GM12891 (cell line): ENCODE data around the gene ARHGEF39.

Experiments
- DNase-seq: peaks from one replicate; pipeline ENCODE4 v3.0.0; 2011; ENCODE audit warnings: low spot score; ENCODE audit not compliant: insufficient read length
- FAIRE-seq: peaks from 2 replicates; lab custom pipeline; 2011; peaks lifted over from hg19 to GRCh38; lab: Jason Lieb, UNC
- PAX5 ChIP-seq: IDR thresholded peaks from 2 replicates; pipeline ENCODE4 v1.6.1; 2011; ENCODE audit warnings: low read length, moderate library complexity, mild to moderate bottlenecking; ENCODE audit not compliant: insufficient read depth, severe bottlenecking
- POLR2A ChIP-seq: IDR thresholded peaks from 2 replicates; pipeline ENCODE4 v1.6.1; 2011; ENCODE audit warnings: low read depth, low read length, control low read depth
- POLR2AphosphoS5 ChIP-seq: IDR thresholded peaks from 2 replicates; pipeline ENCODE4 v1.6.1; 2011; ENCODE audit warnings: low read depth, low read length, control low read depth
- POU2F2 ChIP-seq: IDR thresholded peaks from 2 replicates; pipeline ENCODE4 v1.6.1; 2011; ENCODE audit warnings: low read depth, mild to moderate bottlenecking, control low read depth, low read length, moderate library complexity
- SPI1 ChIP-seq: IDR thresholded peaks from 2 replicates; pipeline ENCODE4 v1.6.1; 2011; ENCODE audit warnings: low read depth, low read length, control low read depth
- TAF1 ChIP-seq: IDR thresholded peaks from 2 replicates; pipeline ENCODE4 v1.6.1; 2011; ENCODE audit warnings: low read depth, low read length, control low read depth

ARHGEF39 gene

DNA sequence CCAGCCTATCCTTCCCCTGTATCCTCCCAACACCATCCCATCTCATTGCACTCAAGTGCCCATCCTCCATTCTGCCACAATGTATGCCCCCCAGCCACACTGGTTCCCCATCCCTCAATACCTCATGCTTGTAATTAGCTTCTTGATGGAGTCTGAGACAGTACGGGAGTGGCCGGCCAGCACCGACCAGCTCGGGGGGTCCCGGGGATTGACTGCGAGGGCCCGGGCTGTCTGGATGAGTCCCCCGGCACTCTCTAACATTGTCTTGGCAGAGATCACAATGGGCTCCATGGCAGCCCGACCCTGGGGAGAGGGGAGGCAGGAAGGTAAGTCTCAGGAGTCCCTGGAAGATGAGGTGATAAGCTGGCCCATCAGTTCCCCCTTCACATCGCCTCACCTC lies 42.0 kb upstream of the ARHGEF39 start:
- FAIRE-seq = no peak
- TF ChIP-seq POLR2A (no peak), POLR2AphosphoS5 (no peak), POU2F2 (no peak), TAF1 (no peak), SPI1 (no peak), PAX5 (no peak)
- DNase-seq = no peak

DNA sequence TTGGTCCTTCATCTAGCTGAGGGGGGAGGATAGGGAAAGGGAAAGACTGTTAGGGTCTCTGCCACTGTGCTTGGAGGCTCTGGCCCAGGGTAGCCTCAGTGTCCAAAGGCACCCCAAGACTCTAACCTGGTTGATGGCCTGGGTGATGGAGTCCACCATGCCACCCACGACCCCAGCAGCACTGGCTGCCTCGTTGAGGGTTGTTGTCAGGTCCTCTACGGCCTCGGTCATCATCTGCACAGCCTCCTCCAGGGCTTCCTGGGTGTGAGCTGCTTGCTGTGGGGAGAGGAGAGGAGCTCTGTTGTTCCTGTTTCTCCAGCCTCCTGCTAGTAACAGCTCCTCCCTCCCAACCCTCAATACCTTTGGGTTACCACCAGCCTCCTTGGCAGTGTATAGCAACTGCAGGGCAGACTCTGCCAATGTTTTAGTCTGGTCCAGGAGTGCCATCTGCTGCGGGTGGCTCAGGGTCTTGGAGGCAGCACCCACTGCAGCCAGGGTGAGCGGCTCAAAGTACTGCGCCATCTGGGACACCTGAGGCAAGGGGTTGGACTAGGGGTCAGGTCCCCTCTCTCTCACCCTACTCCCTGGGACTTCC lies 40.9 kb upstream of the ARHGEF39 start:
- no peak for TF ChIP-seq POLR2A
- no peak for TF ChIP-seq POLR2AphosphoS5
- TF ChIP-seq SPI1 = no peak
- no peak for TF ChIP-seq POU2F2
- no peak for TF ChIP-seq TAF1
- no peak for TF ChIP-seq PAX5
- FAIRE-seq (no peak), DNase-seq (no peak)

DNA sequence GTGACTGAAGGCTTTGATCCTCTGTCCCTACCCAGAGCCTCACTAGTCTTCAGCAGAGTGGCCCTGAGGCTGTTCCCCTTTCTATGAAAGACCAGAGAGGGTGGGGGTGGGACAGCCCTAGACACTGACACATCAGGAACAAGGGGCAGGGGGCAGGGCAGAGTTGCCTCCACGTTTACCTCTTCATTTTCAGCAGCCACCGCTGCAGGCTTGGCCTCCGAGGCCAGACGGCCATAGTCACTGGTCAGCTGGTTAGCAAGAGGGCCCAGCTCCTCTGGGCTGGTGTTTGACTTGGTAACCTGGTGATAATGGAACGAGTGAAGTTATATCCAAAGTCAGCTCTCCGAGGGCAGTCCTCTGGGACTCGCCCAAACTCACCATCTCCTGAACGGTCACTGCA lies 40.4 kb upstream of the ARHGEF39 start:
- no peak for TF ChIP-seq POLR2A
- TF ChIP-seq PAX5 = no peak
- TF ChIP-seq SPI1 = no peak
- no peak for TF ChIP-seq TAF1
- no peak for TF ChIP-seq POLR2AphosphoS5
- TF ChIP-seq POU2F2 = no peak
- DNase-seq (no peak), FAIRE-seq (no peak)

DNA sequence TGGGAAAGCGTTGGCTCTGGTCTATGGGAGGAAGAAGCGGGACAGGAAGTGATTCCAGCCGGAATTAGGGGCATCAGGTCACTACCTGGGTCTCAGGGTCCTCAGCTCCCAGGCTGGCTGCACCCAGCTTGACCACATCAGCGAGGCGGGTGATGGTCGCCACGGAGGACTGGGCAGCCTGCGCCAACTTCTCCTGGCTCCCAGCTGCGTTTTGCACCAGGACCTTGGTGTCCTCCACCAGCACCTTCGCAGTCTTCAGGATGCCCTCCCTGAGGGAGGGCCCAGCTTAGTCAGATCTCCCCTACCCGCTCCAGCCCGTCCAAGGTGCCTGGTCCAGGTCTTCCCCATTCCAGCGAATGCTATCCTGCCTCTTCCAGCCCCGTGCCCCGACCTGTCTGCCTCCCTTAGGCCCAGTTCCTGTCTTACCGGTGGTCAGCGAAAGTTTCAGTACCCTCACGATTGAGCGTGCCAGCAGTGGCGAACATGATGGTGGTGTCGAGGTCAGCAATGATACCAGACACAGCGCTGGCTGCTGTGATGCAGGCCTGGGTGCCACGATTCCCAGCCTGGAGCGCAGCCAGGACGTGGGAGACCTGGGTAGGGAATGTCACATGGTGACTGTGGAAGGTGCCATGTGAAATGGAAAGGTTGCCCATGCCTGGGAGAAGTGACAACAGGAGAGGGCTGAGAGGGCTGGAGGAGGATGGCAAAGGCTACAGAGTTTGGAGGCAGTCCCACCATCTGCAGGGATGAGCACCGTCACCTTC lies 39.1 kb upstream of the ARHGEF39 start:
- TF ChIP-seq TAF1 (no peak), POLR2A (no peak), SPI1 (no peak), PAX5 (no peak), POLR2AphosphoS5 (no peak), POU2F2 (no peak)
- DNase-seq (no peak), FAIRE-seq (no peak)

DNA sequence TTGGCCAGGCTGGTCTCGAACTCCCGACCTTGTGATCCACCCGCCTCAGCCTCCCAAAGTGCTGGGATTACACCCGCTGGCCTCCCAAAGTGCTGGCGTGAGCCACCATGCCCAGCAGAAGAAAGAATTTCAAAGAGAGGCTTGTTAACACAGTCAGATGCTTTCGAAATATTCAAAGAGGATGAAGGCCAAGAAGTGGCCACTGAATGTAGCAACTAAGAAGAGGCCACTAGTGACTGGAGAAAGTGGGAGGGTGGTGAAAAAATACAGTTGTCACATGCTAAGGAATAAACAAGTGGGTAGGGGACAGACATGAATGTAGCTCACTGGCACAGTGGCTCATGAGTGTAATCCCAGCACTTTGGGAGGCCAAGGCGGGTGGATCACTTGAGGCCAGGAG lies 37.7 kb upstream of the ARHGEF39 start:
- no peak for TF ChIP-seq POU2F2
- TF ChIP-seq TAF1 = no peak
- no peak for TF ChIP-seq POLR2A
- no peak for TF ChIP-seq PAX5
- no peak for TF ChIP-seq POLR2AphosphoS5
- no peak for TF ChIP-seq SPI1

DNA sequence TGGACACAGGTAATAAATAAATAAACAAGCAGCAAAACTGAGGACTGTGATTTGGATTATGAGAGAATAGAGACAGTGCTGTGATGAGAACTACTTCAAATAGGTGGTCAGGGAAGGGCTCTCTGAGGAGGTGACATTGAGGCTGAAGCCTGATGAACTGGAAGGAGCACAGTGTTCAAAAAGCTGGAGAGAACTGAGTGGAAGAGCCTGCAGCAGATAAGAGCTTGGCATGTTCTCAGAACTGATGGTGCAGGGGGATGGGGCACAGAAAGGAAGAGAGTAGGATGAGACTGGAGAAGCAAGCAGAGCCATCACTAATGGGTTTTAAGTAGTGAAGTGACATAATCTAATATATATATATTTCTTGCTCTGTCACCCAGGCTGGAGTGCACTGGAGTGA lies 35.9 kb upstream of the ARHGEF39 start:
- DNase-seq (no peak), FAIRE-seq (no peak)
- TF ChIP-seq PAX5 = no peak
- no peak for TF ChIP-seq SPI1
- TF ChIP-seq POLR2A = no peak
- TF ChIP-seq POLR2AphosphoS5 = no peak
- TF ChIP-seq POU2F2 = no peak
- TF ChIP-seq TAF1 = no peak

More for the DNA sequence above, 37.7 kb upstream of the ARHGEF39 start:
- DNase-seq = no peak
- no peak for FAIRE-seq

DNA sequence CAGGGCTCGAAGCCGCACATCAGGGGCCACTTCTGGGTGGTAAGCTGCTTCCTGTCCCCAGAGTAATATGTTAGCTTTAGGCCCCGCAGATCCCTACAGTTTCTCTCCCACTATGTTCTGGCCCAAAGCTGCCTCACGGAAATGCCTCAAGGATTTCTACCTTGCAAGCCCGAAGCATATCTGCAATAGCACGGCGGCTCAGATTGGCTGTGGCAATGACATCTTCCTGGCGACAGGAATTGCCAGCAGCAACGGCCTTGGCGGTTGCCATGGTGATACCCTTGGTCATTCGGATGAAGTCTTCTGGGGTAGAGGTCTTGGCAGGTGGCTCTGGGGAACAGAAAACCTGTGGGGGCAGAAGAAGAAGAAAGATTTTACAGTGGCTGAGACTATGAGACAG lies 35.0 kb upstream of the ARHGEF39 start:
- DNase-seq (no peak), FAIRE-seq (no peak)
- TF ChIP-seq SPI1 = no peak
- TF ChIP-seq POU2F2 = no peak
- TF ChIP-seq TAF1 = no peak
- TF ChIP-seq POLR2A = no peak
- TF ChIP-seq PAX5 = no peak
- TF ChIP-seq POLR2AphosphoS5 = no peak

DNA sequence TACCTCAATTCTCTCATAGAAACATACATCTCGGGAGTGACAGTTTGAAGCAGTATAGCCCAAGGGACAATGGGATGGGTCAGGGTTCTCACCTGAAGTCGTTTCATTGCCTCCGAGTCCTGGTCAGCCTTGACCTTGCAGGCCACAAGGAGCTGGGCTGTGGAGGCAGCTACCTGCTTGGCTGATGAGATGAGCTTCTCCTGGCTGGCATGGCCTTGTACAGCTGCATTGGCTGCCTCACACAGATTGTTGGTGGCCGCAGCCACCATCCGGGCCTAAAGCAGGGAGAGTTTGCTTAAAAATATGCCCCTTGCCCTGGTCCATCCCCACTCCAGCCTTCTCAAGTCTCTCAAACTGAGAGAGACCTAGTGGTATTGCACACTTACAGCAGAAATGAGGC lies 33.2 kb upstream of the ARHGEF39 start:
- DNase-seq = no peak
- TF ChIP-seq POLR2A = no peak
- no peak for TF ChIP-seq TAF1
- TF ChIP-seq POU2F2 = no peak
- TF ChIP-seq PAX5 = no peak
- no peak for TF ChIP-seq POLR2AphosphoS5
- TF ChIP-seq SPI1 = no peak
- no peak for FAIRE-seq

DNA sequence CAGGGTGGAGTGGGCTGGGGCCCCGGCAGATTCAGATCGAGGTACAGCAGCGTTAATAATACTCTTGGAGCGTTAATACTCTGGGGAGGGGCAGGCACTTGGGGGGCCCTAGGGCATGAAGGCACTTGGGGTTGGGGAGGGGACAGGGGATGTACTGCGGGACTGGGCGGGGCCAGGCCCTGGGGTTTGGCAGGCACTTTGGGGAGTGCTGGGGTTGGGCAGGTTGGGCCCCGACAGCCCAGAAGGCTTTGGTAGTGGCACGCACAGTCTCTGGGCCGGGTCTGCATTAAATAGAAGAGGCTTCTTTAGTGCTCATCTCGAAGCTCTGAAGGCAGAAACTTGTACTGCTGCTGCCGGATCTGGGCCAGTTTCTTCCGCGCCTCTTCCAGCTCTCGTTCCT lies 32.5 kb upstream of the ARHGEF39 start:
- DNase-seq (no peak), FAIRE-seq (no peak)
- TF ChIP-seq SPI1 (no peak), TAF1 (no peak), POU2F2 (no peak), POLR2A (no peak), PAX5 (no peak), POLR2AphosphoS5 (no peak)
